ENCODE measurements around the gene PLEKHB1. TPM values are rescaled to one million over a fixed set of nuclear protein-coding genes. Genes with fewer than 3 reads are reported as not detected.
"Not testable (repeated sequence)": the region's sequence is repeated elsewhere in the genome, so short reads cannot be mapped to it uniquely, and the experiment has no call there.

PLEKHB1 gene
- polyA plus RNA-seq, 5 donors = 10.4 to 36.8 (median 11.3) TPM

DNA sequence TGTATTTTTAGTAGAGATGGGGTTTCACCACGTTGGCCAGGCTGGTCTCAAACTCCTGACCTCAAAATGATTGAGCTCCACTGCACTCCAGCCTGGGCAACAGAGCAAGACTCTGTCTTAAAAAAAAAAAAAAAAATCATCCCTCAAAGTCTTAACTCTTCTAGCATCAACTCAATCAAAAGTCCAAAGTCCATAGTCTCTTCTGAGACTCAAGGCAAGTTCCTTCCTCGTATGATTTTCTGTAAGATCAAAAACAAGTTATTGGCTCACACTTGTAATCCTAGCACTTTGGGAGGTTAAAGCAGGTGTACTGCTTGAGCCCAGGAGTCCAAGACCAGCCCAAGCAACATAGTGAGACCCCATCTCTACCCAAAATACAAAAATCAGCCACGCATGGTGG lies 24.4 kb downstream of the PLEKHB1 start:
- DNase-seq = no peak

DNA sequence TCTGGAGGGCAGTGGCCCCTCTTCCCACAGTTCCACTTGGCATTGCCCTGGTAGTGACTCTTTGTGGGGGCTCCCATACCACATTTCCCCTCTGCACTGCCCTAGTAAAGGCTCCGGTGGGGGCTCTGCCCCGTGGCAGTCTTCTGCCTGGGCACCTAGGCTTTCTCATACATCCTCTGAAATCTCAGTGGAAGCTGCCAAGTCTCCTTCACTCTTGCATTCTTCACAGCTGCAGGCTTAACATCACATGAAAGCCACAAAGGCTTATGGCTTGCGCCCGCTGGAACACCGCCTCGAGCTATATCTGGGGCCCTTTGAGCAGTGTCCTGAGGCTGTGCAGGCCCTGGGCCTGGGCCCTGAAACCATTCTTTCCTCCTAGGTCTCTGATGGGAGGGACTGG lies 25.3 kb downstream of the PLEKHB1 start:
- DNase-seq = no peak

DNA sequence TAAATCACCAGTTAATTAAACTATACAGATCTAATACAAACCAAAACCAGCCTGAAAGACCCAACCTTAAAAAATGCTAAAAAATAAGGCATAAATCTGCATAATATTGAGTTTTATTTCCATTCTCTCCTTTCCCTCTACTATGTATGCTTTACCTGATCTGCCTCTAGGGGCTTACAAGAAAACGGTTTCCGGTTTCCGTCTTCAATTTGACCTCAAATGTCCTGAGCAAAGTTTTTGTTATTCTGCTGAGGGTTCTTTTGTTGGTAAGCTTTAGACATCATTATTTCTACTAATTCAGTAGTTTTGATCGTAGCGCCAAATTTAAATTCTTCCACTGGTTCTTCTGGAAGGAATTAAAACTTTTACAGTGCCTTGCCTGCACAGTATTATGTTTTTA lies 30.2 kb downstream of the PLEKHB1 start:
- DNase-seq = not testable (repeated sequence)

DNA sequence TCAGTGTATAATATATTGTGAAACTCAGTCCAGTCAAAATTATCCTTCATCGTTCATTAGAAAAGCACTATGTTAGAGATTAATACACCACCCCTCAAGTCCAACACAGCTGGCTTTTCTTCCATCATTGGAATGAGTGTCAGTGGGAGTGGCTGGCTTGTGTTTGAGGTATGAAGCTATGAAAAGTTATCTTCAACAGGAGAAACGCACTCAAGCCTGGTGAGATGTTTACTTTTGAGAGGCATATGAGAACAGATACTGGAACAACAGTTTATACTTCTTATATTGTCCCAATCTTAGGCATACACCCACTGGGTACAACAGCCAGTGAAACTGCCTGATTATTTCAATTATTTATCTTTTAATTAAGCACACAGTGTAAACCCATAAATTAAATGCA lies 34.3 kb downstream of the PLEKHB1 start:
- DNase-seq = no peak

DNA sequence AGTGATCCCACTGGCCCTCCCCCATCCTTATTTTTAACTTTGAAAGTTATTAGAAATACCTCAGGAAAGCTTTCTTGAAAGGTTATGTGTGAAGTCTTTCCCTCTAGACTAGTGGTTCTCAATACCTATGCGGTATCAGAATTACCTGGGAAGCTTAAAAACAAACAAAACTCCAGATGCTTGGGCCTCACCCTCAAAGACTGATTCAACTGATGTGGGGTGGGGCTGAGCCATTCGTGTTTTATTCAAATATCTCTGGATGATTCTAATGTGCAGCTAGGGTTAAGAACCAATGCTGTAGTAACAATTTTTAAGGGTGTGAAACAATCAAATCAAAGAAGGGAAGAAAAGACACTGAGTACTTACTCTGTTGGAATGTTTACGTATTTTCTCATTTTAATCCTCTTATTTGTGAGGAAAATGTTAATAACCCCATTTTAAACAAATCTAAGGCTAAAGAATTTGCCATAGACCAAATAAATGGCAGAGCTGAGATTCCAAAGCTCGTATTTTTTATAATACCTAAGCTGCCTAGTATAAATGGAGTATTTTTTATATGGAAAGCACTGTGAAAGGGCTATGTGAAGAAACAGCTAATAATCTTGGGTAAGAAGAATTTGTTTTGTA lies 47.6 kb downstream of the PLEKHB1 start:
- no peak for DNase-seq

DNA sequence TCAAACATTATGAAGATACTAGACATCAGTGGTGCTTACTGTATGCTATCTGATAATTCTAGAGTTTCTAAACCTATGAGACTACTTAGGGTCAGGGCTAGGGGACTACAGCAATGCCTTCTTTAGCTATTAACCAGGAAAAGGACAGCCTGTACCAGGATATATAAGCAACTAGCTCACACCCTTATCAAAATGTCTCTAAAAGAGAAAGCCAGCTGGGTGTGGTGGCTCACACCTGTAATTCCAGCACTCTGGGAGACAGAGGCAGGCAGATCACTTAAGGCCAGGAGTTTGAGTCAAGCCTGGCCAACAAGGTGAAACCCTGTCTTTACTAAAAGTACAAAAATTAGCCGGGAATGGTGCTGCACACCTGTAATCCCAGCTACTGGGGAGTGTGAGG lies 58.7 kb downstream of the PLEKHB1 start:
- no peak for DNase-seq

DNA sequence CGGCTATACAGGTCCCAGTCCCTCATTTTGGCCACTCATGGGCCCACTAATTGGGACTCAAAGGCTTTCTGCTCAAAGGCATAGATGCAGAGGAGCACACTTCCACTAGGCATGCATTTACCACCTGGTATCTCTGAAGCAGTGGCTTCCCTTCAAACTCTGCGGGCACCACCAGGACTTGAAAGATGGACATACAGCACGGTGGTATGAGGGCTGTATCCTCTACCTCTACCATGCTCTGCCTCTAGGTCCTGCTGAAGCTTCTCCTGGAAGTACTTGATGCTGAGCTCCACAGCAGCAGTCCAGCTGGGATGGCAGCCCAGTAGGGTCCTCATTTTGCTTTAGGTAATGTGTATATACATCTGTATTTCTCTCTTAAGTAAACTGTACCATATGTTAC lies 64.6 kb downstream of the PLEKHB1 start:
- DNase-seq = no peak

Other genes with a start within 250 kb of the PLEKHB1 start
- gene FAM168A, start 48.5 kb upstream of the PLEKHB1 start, polyA plus RNA-seq (ENCODE audit: insufficient read depth in 1 of 5, insufficient read length in 5 of 5, low replicate concordance in 1 of 5) = 10 to 100 TPM; 32.8 to 41.7 (median 38.3) TPM
- 100 to 1,000 TPM in 4 of 5 donors, 10 to 100 TPM in 1; 83.9 to 111 (median 103) TPM for gene RAB6A, start 114.5 kb downstream of the PLEKHB1 start, polyA plus RNA-seq (ENCODE audit: insufficient read depth in 1 of 5, insufficient read length in 5 of 5, low replicate concordance in 1 of 5)
- gene MRPL48, start 141.3 kb downstream of the PLEKHB1 start, polyA plus RNA-seq (ENCODE audit: insufficient read depth in 1 of 5, insufficient read length in 5 of 5, low replicate concordance in 1 of 5) = 10 to 100 TPM; 45.0 to 59.1 (median 48.6) TPM
- 10 to 100 TPM; 50.4 to 58.0 (median 51.4) TPM for gene COA4, start 230.3 kb downstream of the PLEKHB1 start, polyA plus RNA-seq (ENCODE audit: insufficient read depth in 1 of 5, insufficient read length in 5 of 5, low replicate concordance in 1 of 5)
- gene PAAF1, start 230.4 kb downstream of the PLEKHB1 start, polyA plus RNA-seq (ENCODE audit: insufficient read depth in 1 of 5, insufficient read length in 5 of 5, low replicate concordance in 1 of 5) = 10 to 100 TPM; 32.5 to 43.0 (median 35.1) TPM

Measured in right lung (tissue), 5 donors.